GM23338 (cell line): ENCODE data around the gene SGMS2. TPM values are rescaled to one million over a fixed set of nuclear protein-coding genes. Genes with fewer than 3 reads are reported as not detected.

Source experiments
- ATAC-seq: fragments of 200-7000 bp; cut with Tn5 transposase; 3 replicates; pipeline ENCODE4 v1.9.1; 2020
- DNase-seq: peaks from one replicate; pipeline ENCODE4 v3.0.0-alpha.2; 2015; ENCODE audit warnings: low spot score
- H2AFZ ChIP-seq: fragments of 200-600 bp; sonication (generic); 2 replicates; pipeline ENCODE4 v1.8.0; 2016; ENCODE audit warnings: antibody characterized with exemption, mild to moderate bottlenecking, moderate library complexity
- H3F3A ChIP-seq: fragments of 200-600 bp; sonication (generic); replicated peaks from 2 replicates; pipeline ENCODE4 v1.8.0; 2017; ENCODE audit warnings: antibody characterized with exemption, mixed run types, low read depth
- H3K27ac ChIP-seq: fragments of 200-600 bp; sonication (generic); 2 replicates; pipeline ENCODE4 v1.6.1; 2016; ENCODE audit warnings: low read depth
- H3K27me3 ChIP-seq: fragments of 200-600 bp; sonication (generic); 2 replicates; pipeline ENCODE4 v1.8.0; 2016; ENCODE audit warnings: mild to moderate bottlenecking, mixed run types, moderate library complexity; ENCODE audit not compliant: insufficient read depth
- H3K36me3 ChIP-seq: fragments of 200-600 bp; sonication (generic); 2 replicates; pipeline ENCODE4 v1.8.0; 2016; ENCODE audit warnings: mild to moderate bottlenecking; ENCODE audit not compliant: insufficient read depth
- H3K4me1 ChIP-seq: fragments of 200-600 bp; sonication (generic); 2 replicates; pipeline ENCODE4 v1.8.0; 2016; ENCODE audit warnings: mild to moderate bottlenecking, moderate library complexity; ENCODE audit not compliant: insufficient read depth
- H3K4me2 ChIP-seq: fragments of 200-600 bp; sonication (generic); 2 replicates; pipeline ENCODE4 v1.7.1; 2017; ENCODE audit warnings: mixed run types
- H3K4me3 ChIP-seq: fragments of 200-600 bp; sonication (generic); 2 replicates; pipeline ENCODE4 v1.6.1; 2016; ENCODE audit warnings: mixed run types
- H3K79me2 ChIP-seq: fragments of 200-600 bp; sonication (generic); replicated peaks from 2 replicates; pipeline ENCODE4 v1.8.0; 2017; ENCODE audit warnings: mild to moderate bottlenecking; ENCODE audit not compliant: insufficient read depth
- H3K9me2 ChIP-seq: fragments of 200-600 bp; sonication (generic); 2 replicates; pipeline ENCODE4 v1.8.0; 2017; ENCODE audit not compliant: insufficient read depth
- H4K20me1 ChIP-seq: fragments of 200-600 bp; sonication (generic); replicated peaks from 2 replicates; pipeline ENCODE4 v1.8.0; 2017; ENCODE audit warnings: mild to moderate bottlenecking; ENCODE audit not compliant: insufficient read depth
- H3K27ac Mint-ChIP-seq: 2 replicates; pipeline ENCODE4 v1.8.0; 2020; ENCODE audit warnings: inconsistent platforms, mild to moderate bottlenecking, moderate library complexity, mixed read lengths
- H3K27me3 Mint-ChIP-seq: 3 replicates; pipeline ENCODE4 v1.8.0; 2022; ENCODE audit warnings: low read depth, mild to moderate bottlenecking, moderate library complexity, mixed read lengths, inconsistent platforms; ENCODE audit not compliant: insufficient read depth, poor library complexity
- H3K36me3 Mint-ChIP-seq: 3 replicates; pipeline ENCODE4 v1.8.0; 2021; ENCODE audit warnings: low read depth, mild to moderate bottlenecking, inconsistent platforms, moderate library complexity, mixed read lengths
- H3K4me1 Mint-ChIP-seq: 3 replicates; pipeline ENCODE4 v1.8.0; 2020; ENCODE audit warnings: mild to moderate bottlenecking, inconsistent platforms, mixed read lengths
- H3K4me3 Mint-ChIP-seq: 3 replicates; pipeline ENCODE4 v1.8.0; 2021; ENCODE audit warnings: moderate library complexity, mild to moderate bottlenecking, inconsistent platforms, mixed read lengths
- H3K9me3 Mint-ChIP-seq: 3 replicates; pipeline ENCODE4 v1.8.0; 2020; ENCODE audit warnings: moderate library complexity, mild to moderate bottlenecking, inconsistent platforms, mixed read lengths
- CTCF ChIP-seq, 2 experiments: fragments of 200-600 bp in 1 of 2; sonication (generic) in 1 of 2; conservative IDR thresholded peaks; 2 replicates each; pipeline versions ENCODE4 v1.5.1 to v1.6.1; 2016 to 2017; ENCODE audit warnings: antibody characterized with exemption in 2 of 2, low read depth in 2 of 2, mild to moderate bottlenecking in 2 of 2, moderate library complexity in 1 of 2
- EZH2phosphoT487 ChIP-seq: fragments of 200-600 bp; sonication (generic); IDR thresholded peaks from one replicate; pipeline ENCODE4 v1.8.1; 2018; ENCODE audit warnings: antibody characterized with exemption; ENCODE audit not compliant: unreplicated experiment
- NANOG ChIP-seq: IDR thresholded peaks from 2 replicates; pipeline ENCODE4 v1.6.1; 2016; ENCODE audit warnings: antibody characterized with exemption, borderline replicate concordance
- POLR2AphosphoS5 ChIP-seq: IDR thresholded peaks from 2 replicates; pipeline ENCODE4 v1.6.1; 2016; ENCODE audit warnings: antibody characterized with exemption, low read depth
- REST ChIP-seq: IDR thresholded peaks from one replicate; pipeline ENCODE4 v1.6.1; 2018; ENCODE audit warnings: antibody characterized with exemption; ENCODE audit not compliant: unreplicated experiment
- ZNF331 ChIP-seq: fragments of 250-450 bp; sonication (Bioruptor Pico); IDR thresholded peaks from 2 replicates; pipeline ENCODE4 v1.5.0; 2020; ENCODE audit warnings: low read depth, mild to moderate bottlenecking, moderate library complexity
- ZNF462 ChIP-seq: fragments of 250-450 bp; sonication (Bioruptor Pico); IDR thresholded peaks from 2 replicates; pipeline ENCODE4 v1.5.0; 2020; ENCODE audit warnings: mild to moderate bottlenecking, moderate library complexity
- polyA plus RNA-seq: library from polyadenylated mRNA; unstranded; fragments of >200 nt; fragmentation: Nextera tagmentation; extraction: Ambion mirVana; gene quantifications from 2 replicates; pipeline ENCODE4 v1.2.1, GENCODE V29; 2016
- total RNA-seq: library from RNA; depleted of rRNA; stranded (reverse); fragments of >200 nt; shearing (Covaris generic); gene quantifications from 2 replicates; pipeline ENCODE4 v1.2.3, GENCODE V29; 2014

SGMS2 gene
- total and polyA plus RNA-seq, 2 experiments from 2014 or later: 0.35 to 1.1 TPM

- no peak for TF ChIP-seq ZNF331
- TF ChIP-seq POLR2AphosphoS5: no peak
- no peak for TF ChIP-seq CTCF (conservative IDR thresholded peaks at IDR 0.05; ENCODE audit: low read depth in 2 of 2)
- no peak for TF ChIP-seq EZH2phosphoT487
- TF ChIP-seq NANOG: no peak
- no peak for TF ChIP-seq REST
These were observed 14.3 kb downstream of the SGMS2 start (continued) for GRCh38 chr4:107838861-107839565.

- ATAC-seq: no peak
- H3K27ac ChIP-seq: no peak overlapping the region
- H3K4me1 ChIP-seq: no peaks in the 10 kb centered on the region
- no peaks in the 10 kb centered on the region for H3K79me2 ChIP-seq
- H3K4me3 ChIP-seq: no peak overlapping the region
- Mint-ChIP-seq H3K4me1 (no peaks in the 10 kb centered on the region), H3K27ac (no peak overlapping the region), H3K36me3 (peaks cover 5% of the 10 kb centered on the region; the same call in 1 of the 3 replicates), H3K27me3 (peaks cover 4% of the 10 kb centered on the region), H3K4me3 (no peak overlapping the region), H3K9me3 (peaks cover 9% of the 10 kb centered on the region)
- peaks cover 8% of the 10 kb centered on the region; the same call in 1 of the 2 replicates for H3K9me2 ChIP-seq
- no peaks in the 10 kb centered on the region for H3F3A ChIP-seq
- no peak overlapping the region for H2AFZ ChIP-seq
- TF ChIP-seq ZNF462 (CRISPR knock-in tag): no peak
- no peak overlapping the region for H3K4me2 ChIP-seq
- H3K36me3 ChIP-seq: no peaks in the 10 kb centered on the region; the same call in 1 of the 2 replicates
- peak; percentile 43 for DNase-seq
- no peaks in the 10 kb centered on the region for H4K20me1 ChIP-seq
- no peaks in the 10 kb centered on the region for H3K27me3 ChIP-seq
These were observed 18.7 kb downstream of the SGMS2 start for GRCh38 chr4:107843391-107843790.
